ENCODE results near the gene SLC38A7.
A peak's percentile ranks its signal among the peaks of the same experiment; 100 is the strongest.
"Not testable (repeated sequence)": the region's sequence is repeated elsewhere in the genome, so short reads cannot be mapped to it uniquely, and the experiment has no call there.

SLC38A7 gene

GRCh38 chr16:58678269-58678668 lies 6.3 kb downstream of the SLC38A7 start:
- no peak for TF ChIP-seq CTCF (conservative IDR thresholded peaks at IDR 0.05; ENCODE audit: low read depth, low read length)
- no peak for DNase-seq (ENCODE audit: low read depth)

GRCh38 chr16:58670946-58671583 lies 13.5 kb downstream of the SLC38A7 start:
- no peak for TF ChIP-seq CTCF (conservative IDR thresholded peaks at IDR 0.05; ENCODE audit: low read depth, low read length)
- H3K4me3 ChIP-seq (ENCODE audit: low read length): no peak overlapping the region
- DNase-seq (ENCODE audit: low read depth): no peak

More at GRCh38 chr16:58678269-58678668, 6.3 kb downstream of the SLC38A7 start:
- H3K4me3 ChIP-seq (ENCODE audit: low read length): no peak overlapping the region

- TF ChIP-seq CTCF (conservative IDR thresholded peaks at IDR 0.05; ENCODE audit: low read depth, low read length): no peak
- no peak for DNase-seq (ENCODE audit: low read depth)
- no peak overlapping the region for H3K4me3 ChIP-seq (ENCODE audit: low read length)
Measured at GRCh38 chr16:58670177-58670576, 14.4 kb downstream of the SLC38A7 start.

- no peak for TF ChIP-seq CTCF (conservative IDR thresholded peaks at IDR 0.05; ENCODE audit: low read depth, low read length)
- no peak overlapping the region for H3K4me3 ChIP-seq (ENCODE audit: low read length)
- no peak for DNase-seq (ENCODE audit: low read depth)
Measured at GRCh38 chr16:58665200-58665599, 19.4 kb downstream of the SLC38A7 start.

- H3K4me3 ChIP-seq (ENCODE audit: low read length): no peak overlapping the region
- DNase-seq (ENCODE audit: low read depth): peak; percentile 65
Measured at GRCh38 chr16:58661199-58661830, 23.3 kb downstream of the SLC38A7 start.

GRCh38 chr16:58659911-58660310 lies 24.7 kb downstream of the SLC38A7 start:
- not testable (repeated sequence) for H3K4me3 ChIP-seq (ENCODE audit: low read length); DNase-seq (ENCODE audit: low read depth)

More at GRCh38 chr16:58661199-58661830, 23.3 kb downstream of the SLC38A7 start:
- peak; percentile 77 for TF ChIP-seq CTCF (conservative IDR thresholded peaks at IDR 0.05; ENCODE audit: low read depth, low read length)

GRCh38 chr16:58658796-58659211 lies 25.8 kb downstream of the SLC38A7 start:
- H3K4me3 ChIP-seq (ENCODE audit: low read length): no peak overlapping the region
- DNase-seq (ENCODE audit: low read depth): no peak
- TF ChIP-seq CTCF (conservative IDR thresholded peaks at IDR 0.05; ENCODE audit: low read depth, low read length): no peak
